Activated naive CD8-positive, alpha-beta T cell treated with anti-CD3 and anti-CD28 coated beads, Interleukin-2, amount 50 U/mL, for 24 hours (primary cell): ENCODE measurements around the gene LTBP1.
"Not testable (repeated sequence)": the region's sequence is repeated elsewhere in the genome, so short reads cannot be mapped to it uniquely, and the experiment has no call there.

Source experiments
- ATAC-seq: fragments of 150-1000 bp; cut with Tn5 transposase; one replicate; pipeline ENCODE4 v1.10.0; 2021
- DNase-seq: peaks from one replicate; pipeline ENCODE4 v3.0.0; 2021
- H3K27ac Mint-ChIP-seq: one replicate; pipeline ENCODE4 v1.8.0; 2021; ENCODE audit warnings: mild to moderate bottlenecking, mixed read lengths
- H3K27me3 Mint-ChIP-seq: one replicate; pipeline ENCODE4 v1.8.0; 2021; ENCODE audit warnings: mixed read lengths
- H3K36me3 Mint-ChIP-seq: one replicate; pipeline ENCODE4 v1.8.0; 2021; ENCODE audit warnings: low read depth, mixed read lengths
- H3K4me1 Mint-ChIP-seq: one replicate; pipeline ENCODE4 v1.8.0; 2021; ENCODE audit warnings: mixed read lengths
- H3K4me3 Mint-ChIP-seq: one replicate; pipeline ENCODE4 v1.8.0; 2021; ENCODE audit warnings: mild to moderate bottlenecking, moderate library complexity, mixed read lengths
- H3K9me3 Mint-ChIP-seq: one replicate; pipeline ENCODE4 v1.8.0; 2021; ENCODE audit warnings: mixed read lengths

The LTBP1 gene

DNA sequence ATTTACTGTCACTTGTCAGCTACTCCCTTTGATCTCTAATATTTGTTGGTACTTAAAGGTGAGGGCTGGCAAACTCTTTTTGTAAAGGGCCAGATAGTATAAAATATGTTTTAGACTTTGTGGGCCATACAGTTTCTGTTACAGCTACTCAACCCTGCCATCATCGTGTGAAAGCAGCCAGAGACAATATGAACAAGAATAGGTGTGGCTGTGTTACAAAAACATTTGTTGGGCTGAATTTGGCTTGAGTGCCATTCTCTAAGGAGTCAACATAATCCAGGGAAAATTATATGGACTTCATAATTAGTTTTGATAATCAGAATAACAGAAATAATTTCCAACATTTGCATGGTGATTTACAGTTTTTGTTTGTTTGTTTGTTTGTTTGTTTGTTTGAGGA is 190.6 kb downstream of the LTBP1 start:
- H3K4me1 Mint-ChIP-seq, result no peaks in the 10 kb centered on the region
- no peak for ATAC-seq

DNA sequence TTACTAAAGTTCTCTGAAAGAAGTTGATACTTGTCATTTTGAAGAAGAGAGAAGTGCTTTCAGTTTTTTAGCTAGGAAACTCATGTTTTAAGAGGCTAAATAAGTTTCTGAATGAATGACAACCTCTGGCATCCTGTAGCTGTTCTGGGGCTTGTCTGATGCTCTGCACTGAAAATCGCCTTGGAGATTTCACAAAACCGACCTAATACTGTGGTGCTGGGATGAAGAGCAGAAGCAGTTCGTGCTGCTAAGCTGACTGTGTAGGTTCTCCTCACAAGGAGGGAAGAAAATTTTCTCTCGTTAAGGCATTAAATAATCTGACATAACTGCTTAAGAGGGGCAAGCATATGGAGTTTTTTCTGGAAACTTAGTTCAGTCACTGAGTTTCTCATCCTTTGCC is 193.2 kb downstream of the LTBP1 start:
- no peak for DNase-seq
- Mint-ChIP-seq H3K27me3 (peaks cover 7% of the 10 kb centered on the region), H3K4me3 (no peak overlapping the region), H3K36me3 (no peaks in the 10 kb centered on the region), H3K27ac (no peak overlapping the region), H3K4me1 (no peaks in the 10 kb centered on the region), H3K9me3 (no peaks in the 10 kb centered on the region)
- ATAC-seq, result no peak

More for the DNA sequence above, 190.6 kb downstream of the LTBP1 start:
- Mint-ChIP-seq H3K27ac (no peak overlapping the region), H3K27me3 (peaks cover 10% of the 10 kb centered on the region), H3K36me3 (no peaks in the 10 kb centered on the region), H3K4me3 (no peak overlapping the region), H3K9me3 (no peaks in the 10 kb centered on the region)
- no peak for DNase-seq

DNA sequence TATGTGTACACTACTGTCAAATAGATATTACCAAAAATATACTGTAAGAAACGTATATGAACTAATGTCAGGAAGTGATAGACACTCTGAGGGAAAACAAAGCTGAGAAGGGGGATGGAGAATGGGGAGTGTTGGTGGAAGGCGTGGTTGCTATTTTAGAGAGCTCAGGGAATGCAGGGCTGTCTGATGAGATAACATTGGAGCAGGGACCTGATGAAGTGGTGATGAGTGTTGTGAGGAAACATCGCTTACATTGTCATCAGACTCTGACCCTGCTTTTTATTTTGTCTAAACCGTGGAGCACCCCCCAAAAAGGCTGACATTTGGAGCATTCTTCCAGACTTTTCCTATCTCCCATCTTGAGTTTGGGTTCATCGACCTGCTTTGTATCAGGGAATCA is 194.7 kb downstream of the LTBP1 start:
- peaks cover 12% of the 10 kb centered on the region for H3K27me3 Mint-ChIP-seq
- H3K4me3 Mint-ChIP-seq, result no peak overlapping the region
- ATAC-seq (no peak), DNase-seq (no peak)
- H3K9me3 Mint-ChIP-seq, result no peaks in the 10 kb centered on the region
- no peaks in the 10 kb centered on the region for H3K4me1 Mint-ChIP-seq
- no peaks in the 10 kb centered on the region for H3K36me3 Mint-ChIP-seq
- no peak overlapping the region for H3K27ac Mint-ChIP-seq

DNA sequence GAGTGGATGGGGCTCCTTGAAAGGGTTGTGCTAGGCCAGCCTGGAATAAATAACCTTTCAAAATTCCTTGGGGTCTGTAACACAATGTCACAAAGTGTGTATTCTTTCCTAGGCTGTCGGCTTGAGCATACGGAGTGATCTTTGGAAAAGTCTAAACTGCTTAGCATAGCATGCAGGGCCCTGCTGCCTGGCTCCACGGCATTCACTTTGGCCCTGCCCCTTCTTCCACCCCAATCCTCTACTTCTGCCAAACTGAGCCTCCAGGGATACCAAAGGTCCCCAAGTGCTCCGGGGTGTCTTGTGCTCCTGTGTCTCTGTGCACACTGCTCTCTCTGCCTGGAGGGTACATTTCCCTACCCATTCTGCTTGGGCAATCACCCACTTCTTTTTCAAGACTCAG is 196.1 kb downstream of the LTBP1 start:
- Mint-ChIP-seq H3K36me3 (no peaks in the 10 kb centered on the region), H3K27me3 (peaks cover 18% of the 10 kb centered on the region), H3K4me1 (no peaks in the 10 kb centered on the region), H3K9me3 (no peaks in the 10 kb centered on the region), H3K27ac (no peak overlapping the region), H3K4me3 (no peak overlapping the region)
- DNase-seq (no peak), ATAC-seq (no peak)

DNA sequence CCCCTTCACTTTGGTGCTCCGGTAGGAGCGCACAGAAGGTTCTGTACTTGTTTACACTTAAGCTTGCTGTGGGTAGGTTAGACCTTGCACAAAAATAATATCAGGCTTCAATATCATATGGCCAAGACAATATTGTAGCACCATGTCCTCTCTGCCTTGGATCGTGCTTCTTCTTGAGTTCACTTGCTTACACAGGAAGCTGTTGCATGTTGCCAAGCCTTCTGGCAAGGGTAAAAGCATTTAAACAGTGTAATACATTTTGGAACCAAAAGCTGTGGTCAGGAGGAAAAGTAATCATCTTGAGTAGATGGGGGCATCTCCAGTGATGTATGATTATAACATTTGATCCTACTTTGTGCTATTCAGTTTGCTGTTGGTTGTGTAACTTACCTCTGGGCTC is 197.5 kb downstream of the LTBP1 start:
- Mint-ChIP-seq H3K9me3 (no peaks in the 10 kb centered on the region), H3K27ac (no peak overlapping the region), H3K27me3 (peaks cover 18% of the 10 kb centered on the region), H3K4me3 (no peak overlapping the region), H3K36me3 (no peaks in the 10 kb centered on the region), H3K4me1 (no peaks in the 10 kb centered on the region)
- DNase-seq (no peak), ATAC-seq (no peak)

DNA sequence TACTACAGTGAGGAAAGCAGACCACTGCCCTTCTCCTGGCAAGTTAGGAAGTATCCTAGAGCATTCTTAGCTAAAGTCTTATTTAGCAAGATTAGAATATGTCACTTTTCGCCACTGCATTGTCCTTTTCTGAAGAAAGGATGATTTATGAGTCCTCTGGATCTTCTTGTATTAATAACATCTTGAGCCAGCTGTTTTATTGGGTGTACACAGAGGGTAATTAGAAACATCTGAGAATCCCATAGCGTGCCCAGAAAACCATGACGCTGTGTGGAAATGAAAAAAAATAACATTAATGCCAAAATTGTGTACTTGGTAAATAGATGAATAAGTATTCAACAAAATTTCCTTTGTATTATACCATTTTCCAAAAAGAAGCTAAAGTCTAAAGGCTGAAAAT is 198.7 kb downstream of the LTBP1 start:
- Mint-ChIP-seq H3K36me3 (no peaks in the 10 kb centered on the region), H3K4me3 (no peak overlapping the region), H3K27me3 (peaks cover 14% of the 10 kb centered on the region), H3K9me3 (no peaks in the 10 kb centered on the region), H3K4me1 (no peaks in the 10 kb centered on the region), H3K27ac (no peak overlapping the region)
- ATAC-seq (no peak), DNase-seq (no peak)

DNA sequence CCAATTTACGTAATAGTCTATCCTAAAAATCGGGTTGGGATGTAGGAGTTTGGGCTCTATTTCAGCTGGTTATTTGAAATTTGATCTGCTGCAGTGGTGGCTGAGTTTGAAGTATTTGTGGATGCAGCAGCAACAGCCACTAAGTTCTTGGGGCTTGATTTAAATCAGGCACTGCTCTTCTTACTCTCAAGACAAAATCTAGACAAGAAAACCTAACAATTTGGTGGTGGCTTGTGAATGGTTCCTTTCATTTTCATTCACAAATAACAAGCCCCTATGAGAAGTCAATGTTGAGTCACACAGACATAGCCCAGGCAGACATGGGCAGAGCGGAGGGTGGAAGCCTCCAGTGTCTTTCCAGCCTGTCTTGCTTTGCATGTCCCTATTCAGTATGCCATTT is 199.3 kb downstream of the LTBP1 start:
- H3K27me3 Mint-ChIP-seq, result peaks cover 14% of the 10 kb centered on the region
- H3K9me3 Mint-ChIP-seq, result no peaks in the 10 kb centered on the region
- no peak overlapping the region for H3K4me3 Mint-ChIP-seq

DNA sequence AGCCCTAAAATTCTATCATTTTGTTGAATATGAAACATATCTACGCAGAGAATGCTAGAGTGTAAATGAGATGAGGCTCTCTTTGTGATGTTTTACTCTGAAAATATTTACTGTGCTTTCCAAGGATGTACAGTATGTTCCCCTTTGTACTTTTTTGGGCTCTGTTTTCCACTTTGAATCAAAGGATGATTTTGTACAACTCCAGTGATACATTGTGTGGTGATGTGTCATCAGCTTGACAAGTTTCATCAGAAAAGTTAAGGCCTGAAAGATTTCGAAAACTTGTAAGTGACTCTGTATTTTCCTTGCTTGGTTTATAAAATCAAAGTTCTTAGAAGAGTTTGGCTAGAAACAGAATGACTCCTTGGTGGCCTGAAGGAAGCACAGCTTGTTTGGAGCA is 206.3 kb downstream of the LTBP1 start:
- peaks cover 12% of the 10 kb centered on the region for H3K4me1 Mint-ChIP-seq
- peak overlapping the region; percentile 63 for H3K27ac Mint-ChIP-seq
- no peak for DNase-seq
- peaks cover 5% of the 10 kb centered on the region for H3K27me3 Mint-ChIP-seq
- no peak overlapping the region for H3K4me3 Mint-ChIP-seq
- H3K9me3 Mint-ChIP-seq, result peaks cover 7% of the 10 kb centered on the region
- H3K36me3 Mint-ChIP-seq, result no peaks in the 10 kb centered on the region
- peak; percentile 65 for ATAC-seq

More for the DNA sequence above, 199.3 kb downstream of the LTBP1 start:
- no peak for DNase-seq
- Mint-ChIP-seq H3K36me3 (no peaks in the 10 kb centered on the region), H3K27ac (no peak overlapping the region), H3K4me1 (no peaks in the 10 kb centered on the region)
- no peak for ATAC-seq

DNA sequence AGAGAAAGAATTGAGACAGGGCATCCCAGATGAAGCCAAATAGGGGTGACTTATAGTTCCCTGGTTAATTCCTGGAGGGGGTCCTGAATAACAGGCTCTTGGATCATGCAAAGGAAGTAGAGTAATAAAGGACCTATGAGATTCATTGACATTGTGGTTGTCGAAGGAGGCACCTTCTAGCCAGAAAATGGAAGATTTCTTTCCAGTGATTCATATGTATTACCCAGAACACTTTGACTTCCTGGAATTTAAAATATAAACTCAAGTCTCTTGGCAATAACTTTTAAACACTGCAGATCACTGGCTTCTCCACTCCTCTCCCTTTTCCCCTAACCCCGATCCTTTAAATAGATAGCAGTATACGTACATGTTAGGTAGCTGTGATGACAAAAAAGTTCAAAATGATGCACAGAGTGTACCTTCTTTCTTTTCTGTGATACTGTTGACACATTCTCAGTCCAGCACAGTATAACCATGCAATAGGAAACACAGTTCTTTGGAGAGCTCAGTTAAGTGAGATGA is 211.8 kb downstream of the LTBP1 start:
- peaks cover 18% of the 10 kb centered on the region for H3K4me1 Mint-ChIP-seq
- no peak for DNase-seq
- no peaks in the 10 kb centered on the region for H3K27me3 Mint-ChIP-seq
- peak overlapping the region; percentile 9 for H3K4me3 Mint-ChIP-seq
- ATAC-seq, result peak; percentile 81
- H3K9me3 Mint-ChIP-seq, result no peaks in the 10 kb centered on the region
- H3K36me3 Mint-ChIP-seq, result no peaks in the 10 kb centered on the region
- H3K27ac Mint-ChIP-seq, result peak overlapping the region; percentile 94

DNA sequence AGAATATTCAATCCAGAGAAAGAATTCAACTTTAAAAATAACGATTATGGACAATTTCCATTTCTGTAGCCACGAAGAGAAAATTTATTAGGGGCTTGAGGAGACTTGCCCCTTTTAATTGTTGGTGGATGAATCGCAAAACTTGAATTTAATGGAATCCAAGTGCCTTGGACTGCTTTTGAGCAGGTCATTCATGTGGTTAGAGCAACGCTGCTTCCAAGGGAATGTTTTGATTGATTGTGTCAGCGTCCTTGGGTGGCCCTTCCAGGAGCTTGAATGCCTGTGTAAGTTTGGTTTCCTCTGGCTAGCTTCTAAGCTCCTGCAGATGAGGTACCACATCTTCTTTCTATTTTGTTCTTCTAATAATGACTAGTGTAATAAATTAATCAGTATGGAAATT is 213.4 kb downstream of the LTBP1 start:
- H3K27ac Mint-ChIP-seq, result no peak overlapping the region
- H3K4me1 Mint-ChIP-seq, result peaks cover 18% of the 10 kb centered on the region
- ATAC-seq (no peak), DNase-seq (no peak)
- peaks cover 5% of the 10 kb centered on the region for H3K27me3 Mint-ChIP-seq
- H3K4me3 Mint-ChIP-seq, result no peak overlapping the region
- H3K9me3 Mint-ChIP-seq, result no peaks in the 10 kb centered on the region
- H3K36me3 Mint-ChIP-seq, result no peaks in the 10 kb centered on the region

DNA sequence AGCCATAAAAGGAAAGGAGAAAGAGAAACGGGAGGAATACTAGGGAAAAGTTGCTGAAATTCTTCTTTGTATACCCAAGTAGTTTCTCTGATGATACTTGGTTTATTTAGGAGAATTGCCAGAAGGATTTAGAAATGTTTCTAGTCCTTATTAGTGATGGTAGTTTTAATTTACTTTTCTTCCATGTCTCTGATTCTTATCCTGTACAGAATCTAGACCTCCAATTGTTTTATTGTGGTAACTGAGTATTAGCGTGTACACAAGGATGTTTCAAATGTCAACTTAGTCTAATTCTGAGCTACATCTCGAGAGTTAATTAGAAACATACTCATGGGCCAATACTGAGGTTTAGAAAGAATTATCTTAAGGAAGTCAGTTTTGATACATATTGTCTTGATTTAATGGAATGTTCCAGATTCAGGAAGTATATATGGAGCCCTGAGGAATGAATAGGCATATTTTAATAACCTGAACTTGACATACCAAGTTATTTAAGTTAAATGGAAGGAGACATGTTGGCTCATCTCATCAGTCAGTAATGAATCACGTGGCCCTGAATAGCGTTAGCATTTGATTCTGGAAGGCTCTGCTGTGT is 219.6 kb downstream of the LTBP1 start:
- DNase-seq (no peak), ATAC-seq (no peak)
- H3K27ac Mint-ChIP-seq, result no peak overlapping the region

DNA sequence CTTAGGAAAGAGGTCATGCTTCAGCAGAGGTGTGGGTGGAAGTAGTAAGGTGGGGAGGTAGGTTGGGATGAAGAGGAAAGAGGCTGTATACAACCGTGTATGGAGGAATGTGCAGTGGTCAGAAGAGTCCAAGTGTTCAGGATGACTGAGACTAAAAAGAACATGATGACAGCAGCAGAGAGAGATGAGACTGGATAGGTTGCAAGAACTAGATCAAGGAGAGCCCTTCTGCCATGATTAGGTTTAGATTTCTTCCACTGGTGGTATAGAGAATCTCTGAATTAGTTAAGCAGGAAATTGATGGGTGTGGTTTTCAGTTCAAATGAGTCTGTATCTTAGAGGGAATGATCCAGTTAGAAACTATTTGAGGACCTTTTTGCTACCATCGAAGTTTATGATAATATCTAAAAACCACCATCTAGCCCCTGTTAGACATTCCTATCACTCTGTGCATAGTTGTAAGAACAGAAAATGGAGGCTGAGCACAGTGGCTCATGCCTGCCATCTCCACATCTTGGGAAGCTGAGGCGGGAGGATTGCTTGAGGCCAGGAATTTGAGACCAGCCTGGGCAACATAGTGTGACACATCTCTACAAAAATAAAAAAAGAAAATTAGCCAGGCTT is 221.0 kb downstream of the LTBP1 start:
- Mint-ChIP-seq H3K9me3 (no peaks in the 10 kb centered on the region), H3K27me3 (peaks cover 21% of the 10 kb centered on the region), H3K36me3 (no peaks in the 10 kb centered on the region), H3K27ac (no peak overlapping the region), H3K4me1 (no peaks in the 10 kb centered on the region), H3K4me3 (no peak overlapping the region)
- no peak for ATAC-seq
- DNase-seq, result no peak

More for the DNA sequence above, 219.6 kb downstream of the LTBP1 start:
- H3K36me3 Mint-ChIP-seq, result no peaks in the 10 kb centered on the region
- no peaks in the 10 kb centered on the region for H3K4me1 Mint-ChIP-seq
- H3K27me3 Mint-ChIP-seq, result peaks cover 21% of the 10 kb centered on the region
- no peaks in the 10 kb centered on the region for H3K9me3 Mint-ChIP-seq
- H3K4me3 Mint-ChIP-seq, result no peak overlapping the region

DNA sequence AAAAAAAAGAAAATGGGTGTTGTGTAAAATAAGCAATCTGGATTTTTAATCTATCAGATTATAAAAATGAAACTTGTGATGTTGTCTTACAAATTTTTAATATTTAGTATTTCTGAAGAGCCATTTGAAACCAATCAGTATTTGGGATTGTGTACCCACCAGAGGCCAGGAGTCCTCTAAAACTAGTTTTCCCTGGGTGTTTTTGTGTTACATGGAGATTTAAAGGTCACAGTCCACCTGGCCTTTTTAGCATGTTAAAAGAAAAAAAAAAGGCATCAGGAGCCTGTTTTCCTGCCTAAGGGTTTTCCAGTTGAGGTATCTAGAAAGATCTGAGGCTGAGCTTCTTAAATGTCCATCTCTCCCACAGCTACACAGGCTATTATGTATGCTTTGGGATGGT is 221.7 kb downstream of the LTBP1 start:
- Mint-ChIP-seq H3K27ac (no peak overlapping the region), H3K27me3 (peaks cover 21% of the 10 kb centered on the region), H3K4me1 (no peaks in the 10 kb centered on the region), H3K36me3 (no peaks in the 10 kb centered on the region), H3K9me3 (no peaks in the 10 kb centered on the region), H3K4me3 (no peak overlapping the region)
- no peak for DNase-seq
- no peak for ATAC-seq

DNA sequence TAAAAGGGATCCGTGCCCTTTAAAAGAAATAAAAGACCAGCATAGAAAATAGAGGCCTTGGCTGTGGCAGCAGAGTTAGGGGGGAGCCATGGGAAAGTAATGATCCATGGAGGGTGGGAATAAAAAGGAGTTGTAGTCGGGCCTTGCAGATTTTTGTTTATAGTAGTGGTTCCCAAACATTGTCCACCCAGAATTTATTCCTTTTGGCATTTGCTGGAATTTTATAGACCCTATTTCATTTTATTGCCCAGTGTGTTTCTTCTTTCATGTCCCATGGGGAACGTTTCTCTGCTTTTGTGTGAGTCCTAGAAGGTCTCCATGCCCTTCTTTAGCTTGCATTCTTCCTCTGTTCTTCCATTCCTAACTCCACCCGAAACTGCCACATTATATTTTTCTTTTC is 222.2 kb downstream of the LTBP1 start:
- peaks cover 21% of the 10 kb centered on the region for H3K27me3 Mint-ChIP-seq
- DNase-seq (no peak), ATAC-seq (no peak)
- H3K4me1 Mint-ChIP-seq, result no peaks in the 10 kb centered on the region
- H3K9me3 Mint-ChIP-seq, result no peaks in the 10 kb centered on the region
- H3K4me3 Mint-ChIP-seq, result no peak overlapping the region
- H3K27ac Mint-ChIP-seq, result no peak overlapping the region
- H3K36me3 Mint-ChIP-seq, result no peaks in the 10 kb centered on the region

DNA sequence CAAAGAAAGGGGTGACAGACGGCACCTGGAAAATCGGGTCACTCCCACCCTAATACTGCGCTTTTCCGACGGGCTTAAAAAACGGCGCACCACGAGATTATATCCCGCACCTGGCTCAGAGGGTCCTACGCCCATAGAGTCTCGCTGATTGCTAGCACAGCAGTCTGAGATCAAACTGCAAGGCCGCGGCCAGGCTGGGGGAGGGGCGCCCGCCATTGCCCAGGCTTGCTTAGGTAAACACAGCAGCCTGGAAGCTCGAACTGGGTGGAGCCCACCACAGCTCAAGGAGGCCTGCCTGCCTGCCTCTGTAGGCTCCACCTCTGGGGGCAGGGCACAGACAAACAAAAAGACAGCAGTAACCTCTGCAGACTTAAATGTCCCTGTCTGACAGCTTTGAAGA is 223.5 kb downstream of the LTBP1 start:
- not testable (repeated sequence) for DNase-seq, H3K27ac Mint-ChIP-seq, H3K36me3 Mint-ChIP-seq, H3K4me1 Mint-ChIP-seq, H3K9me3 Mint-ChIP-seq, ATAC-seq, H3K4me3 Mint-ChIP-seq
- peaks cover 16% of the 10 kb centered on the region for H3K27me3 Mint-ChIP-seq
